ENCODE results near the gene PLCXD3.

The PLCXD3 gene

DNA sequence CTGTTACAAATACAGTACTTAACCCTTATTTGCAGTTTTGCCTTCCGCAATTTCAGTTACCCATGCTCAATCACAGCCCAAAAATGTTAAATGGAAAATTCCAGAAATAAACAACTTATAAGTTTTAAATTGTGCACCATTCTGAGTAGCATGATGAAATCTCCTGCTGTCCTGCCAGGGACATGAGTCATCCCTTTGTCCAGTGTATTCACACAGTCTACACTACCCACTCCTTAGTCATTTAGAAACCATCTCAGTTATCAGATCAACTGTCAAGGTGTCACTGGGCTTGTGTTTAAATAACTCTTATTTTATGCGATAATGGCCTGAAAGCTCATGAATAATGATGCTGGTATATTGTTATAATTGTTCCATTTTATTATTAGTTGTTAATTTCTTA is 95.8 kb downstream of the PLCXD3 start:
- DNase-seq (ENCODE audit: low read depth), result peak; percentile 61

DNA sequence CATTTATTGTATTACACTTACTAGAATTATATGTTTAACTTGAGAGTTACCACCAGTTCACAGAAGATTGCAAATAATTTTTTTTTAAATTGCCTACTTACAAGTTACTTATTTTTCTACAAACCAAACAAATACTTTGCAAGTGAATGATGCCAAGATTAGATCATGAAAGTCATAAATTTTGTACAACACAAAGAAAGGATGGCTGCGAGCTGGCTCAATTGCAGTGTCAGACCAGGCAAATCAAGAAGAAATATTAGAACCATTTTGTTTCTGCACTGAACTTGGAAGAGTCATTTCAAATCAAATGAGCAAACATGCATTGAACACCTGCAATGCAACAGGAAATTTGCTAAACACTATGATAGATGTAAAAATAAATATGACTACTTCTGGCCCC is 97.3 kb downstream of the PLCXD3 start:
- DNase-seq (ENCODE audit: low read depth), result peak; percentile 15

DNA sequence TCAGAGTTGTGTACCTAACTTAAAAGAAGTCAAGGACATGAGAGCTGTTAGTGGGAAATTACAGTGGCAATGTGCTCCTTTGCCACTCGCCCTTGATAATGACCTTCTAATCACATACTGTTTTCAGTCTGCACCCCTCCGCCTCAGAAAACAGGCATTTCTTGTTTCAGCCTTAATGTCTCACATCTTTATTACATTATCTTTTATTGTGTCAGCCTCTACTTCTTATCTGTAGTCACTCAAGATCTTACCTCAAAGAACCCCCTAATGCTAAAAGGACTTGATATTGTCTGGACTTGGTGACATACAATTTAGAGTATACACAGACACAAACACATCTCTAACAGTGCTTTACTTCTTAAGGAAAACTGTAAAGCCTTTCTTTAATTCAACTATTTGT is 97.9 kb downstream of the PLCXD3 start:
- DNase-seq (ENCODE audit: low read depth), result no peak

DNA sequence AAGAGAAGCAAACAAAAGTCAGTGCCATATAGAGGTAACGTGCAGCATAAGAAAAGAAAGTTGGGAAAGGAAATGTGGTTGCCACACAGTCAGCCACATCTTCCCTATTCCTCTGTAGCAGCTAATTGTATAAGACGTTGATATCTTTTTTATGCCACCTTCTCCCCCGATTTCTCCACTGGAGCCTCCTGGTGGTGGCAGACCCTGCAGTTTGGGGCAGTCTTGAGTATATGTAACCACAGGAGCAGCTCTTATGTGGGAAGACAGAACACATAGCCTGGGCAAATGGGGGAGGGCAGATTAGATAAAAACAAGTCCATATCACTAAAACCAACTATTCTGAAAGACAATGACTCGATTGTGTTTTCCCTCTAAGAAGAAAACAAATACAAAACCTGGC is 99.7 kb downstream of the PLCXD3 start:
- no peak for DNase-seq (ENCODE audit: low read depth)

DNA sequence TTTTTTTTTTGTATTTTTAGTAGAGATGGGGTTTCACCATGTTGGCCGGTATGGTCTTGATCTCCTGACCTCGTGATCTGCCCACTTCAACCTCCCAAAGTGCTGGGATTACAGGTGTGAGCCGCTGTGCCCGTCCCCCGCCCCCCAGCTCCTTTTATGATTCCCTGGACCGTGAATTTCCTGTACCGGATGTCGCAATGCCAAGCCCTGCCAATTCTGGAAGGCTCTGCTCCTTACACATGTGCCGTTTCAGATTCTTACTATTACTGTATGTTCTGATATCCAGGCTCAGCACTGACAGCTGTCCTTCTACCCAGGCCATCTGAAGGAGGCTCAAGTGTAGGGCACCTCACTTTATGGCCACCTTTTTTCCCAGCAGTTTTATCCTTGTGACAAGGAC is 100.1 kb downstream of the PLCXD3 start:
- no peak for DNase-seq (ENCODE audit: low read depth)

DNA sequence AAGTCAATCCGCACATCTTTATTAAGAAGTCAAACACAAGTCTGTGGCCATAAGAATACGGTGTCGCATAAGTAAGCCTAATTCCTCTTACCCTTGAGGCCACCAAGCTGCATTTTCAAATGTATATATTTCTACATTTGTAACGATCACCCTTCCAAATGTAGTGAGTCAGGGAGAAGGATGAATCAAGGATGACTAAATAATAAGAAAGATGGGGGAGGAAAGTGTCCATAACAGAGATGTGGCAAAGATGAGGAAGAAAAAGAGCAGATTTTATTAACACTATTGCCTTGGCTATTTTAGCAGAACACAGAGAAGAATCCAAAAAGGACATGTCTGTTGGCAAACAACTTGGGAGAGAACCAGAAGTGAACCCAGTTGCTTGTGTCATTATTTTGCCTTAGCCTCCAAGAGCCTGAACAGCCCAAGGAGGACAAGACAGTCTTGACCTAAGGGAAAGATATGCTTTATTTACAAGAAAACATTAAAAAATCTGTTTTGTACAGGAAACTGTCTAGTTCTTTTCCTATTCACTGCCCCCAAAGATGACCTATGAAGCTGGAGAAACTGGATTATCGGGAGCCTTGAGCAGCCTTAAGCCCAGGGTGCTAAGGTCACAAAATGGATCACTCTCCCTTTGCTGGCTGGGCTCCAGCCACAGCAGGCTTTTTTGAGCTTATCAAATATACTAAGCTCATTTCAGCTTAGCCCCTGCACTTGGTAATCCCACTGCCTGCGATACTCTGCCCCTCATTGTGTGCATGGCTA is 101.5 kb downstream of the PLCXD3 start:
- DNase-seq (ENCODE audit: low read depth), result no peak

DNA sequence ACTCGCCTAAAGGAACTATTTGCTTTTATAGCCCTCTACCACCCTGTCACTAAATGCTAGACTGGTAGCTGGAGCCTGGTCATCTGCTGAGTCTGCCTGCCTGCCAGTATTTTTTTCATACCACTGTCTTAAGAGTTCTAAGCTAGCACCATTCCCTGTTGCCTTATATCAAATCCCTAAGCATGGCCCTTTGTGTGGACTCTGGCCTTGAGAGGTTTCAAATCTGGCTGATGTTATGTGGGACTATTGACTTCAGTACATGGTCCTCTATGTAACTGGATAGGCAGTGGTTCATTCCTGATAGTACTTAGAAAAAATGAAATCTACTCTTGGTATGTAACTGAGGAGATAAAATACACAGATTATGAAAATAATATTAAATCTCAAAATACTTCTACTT is 103.5 kb downstream of the PLCXD3 start:
- no peak for DNase-seq (ENCODE audit: low read depth)

DNA sequence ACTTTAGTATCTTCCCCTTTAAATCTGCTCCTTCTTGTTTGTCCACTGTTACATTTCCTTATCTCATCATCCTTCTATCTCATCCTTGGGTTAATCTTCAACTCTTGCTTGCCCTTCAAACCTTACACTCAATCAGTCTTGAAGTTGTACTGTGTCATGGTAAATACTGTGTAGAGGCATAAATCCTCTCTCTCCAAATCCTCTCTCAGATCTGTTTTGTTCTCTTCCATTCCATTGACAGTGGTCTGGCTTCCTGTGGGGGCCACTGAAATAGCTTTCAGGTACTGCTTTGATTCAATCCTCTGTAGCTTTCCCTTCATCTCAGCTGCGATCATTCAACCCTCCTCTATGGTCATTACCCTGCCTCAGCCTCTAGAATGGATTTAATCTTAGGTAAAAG is 104.0 kb downstream of the PLCXD3 start:
- DNase-seq (ENCODE audit: low read depth), result no peak

DNA sequence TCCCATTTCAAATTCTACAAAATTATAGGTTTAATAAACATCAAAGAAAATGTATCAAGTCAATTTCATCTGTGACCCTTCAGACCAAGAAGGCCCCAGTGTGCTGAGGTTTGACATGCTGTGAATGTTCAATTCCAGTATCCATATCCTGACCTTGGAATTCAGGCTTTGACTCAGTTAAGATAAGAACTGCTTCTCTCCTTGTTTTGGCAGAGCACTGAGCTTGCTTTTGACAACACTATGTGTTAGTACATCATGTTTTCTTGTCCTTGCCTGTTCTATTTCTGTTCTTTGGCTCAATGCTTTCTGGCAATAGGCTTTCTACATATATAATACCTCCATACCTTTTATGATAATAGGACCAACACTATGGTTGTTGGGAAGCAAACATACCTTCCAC is 105.6 kb downstream of the PLCXD3 start:
- DNase-seq (ENCODE audit: low read depth), result no peak

DNA sequence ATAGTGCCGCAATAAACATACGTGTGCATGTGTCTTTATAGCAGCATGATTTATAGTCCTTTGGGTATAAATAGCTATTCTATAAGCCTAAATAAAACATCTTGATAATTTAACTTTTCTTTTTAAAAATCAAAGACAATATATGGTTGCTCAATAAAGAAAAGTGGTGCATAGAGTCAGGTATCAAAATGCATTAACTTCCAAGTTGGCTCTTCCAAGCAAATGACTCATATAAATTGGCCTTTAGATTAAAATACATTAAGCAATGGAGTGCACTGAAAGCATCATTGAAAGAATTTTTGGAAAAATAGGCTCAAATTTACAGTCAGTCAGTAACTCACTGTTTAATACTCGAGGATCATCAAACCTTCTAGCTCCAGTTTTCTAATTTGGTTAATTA is 106.6 kb downstream of the PLCXD3 start:
- DNase-seq (ENCODE audit: low read depth), result no peak

DNA sequence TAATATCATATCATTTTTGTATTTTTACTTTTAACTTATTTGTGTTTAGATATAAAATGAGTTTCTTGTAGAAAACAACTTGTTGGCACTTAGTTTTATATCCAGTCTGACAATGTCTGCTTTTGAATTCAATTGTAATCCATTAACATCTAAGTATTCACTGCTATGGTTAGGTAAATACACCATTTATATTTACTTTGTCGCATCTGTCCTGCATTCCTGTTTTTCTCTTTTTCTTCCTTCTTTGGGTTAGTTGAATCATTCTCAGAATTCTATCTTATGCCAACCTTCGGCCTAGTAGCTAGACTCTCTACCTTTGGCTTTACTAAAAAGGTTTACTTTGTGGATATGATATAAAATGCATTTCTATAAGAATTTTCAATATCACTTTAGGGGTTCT is 107.6 kb downstream of the PLCXD3 start:
- DNase-seq (ENCODE audit: low read depth), result no peak

DNA sequence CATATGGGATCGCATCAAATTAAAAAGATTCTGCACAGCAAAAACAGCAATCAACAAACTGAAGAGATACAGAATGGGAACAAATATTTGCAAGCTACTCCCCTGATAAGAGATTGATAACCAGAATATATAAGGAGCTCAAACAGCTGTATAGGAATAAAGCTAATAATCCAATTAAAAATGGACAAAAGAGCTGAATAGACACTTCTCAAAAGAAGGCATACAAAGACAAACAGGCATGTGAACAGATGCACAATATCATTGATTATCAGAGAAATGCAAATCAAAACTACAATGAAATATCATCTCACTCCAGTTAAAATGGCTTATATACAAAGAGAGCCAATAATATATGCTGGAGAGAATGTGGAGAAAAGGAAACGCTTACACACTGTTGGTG is 110.6 kb downstream of the PLCXD3 start:
- DNase-seq (ENCODE audit: low read depth), result no peak

DNA sequence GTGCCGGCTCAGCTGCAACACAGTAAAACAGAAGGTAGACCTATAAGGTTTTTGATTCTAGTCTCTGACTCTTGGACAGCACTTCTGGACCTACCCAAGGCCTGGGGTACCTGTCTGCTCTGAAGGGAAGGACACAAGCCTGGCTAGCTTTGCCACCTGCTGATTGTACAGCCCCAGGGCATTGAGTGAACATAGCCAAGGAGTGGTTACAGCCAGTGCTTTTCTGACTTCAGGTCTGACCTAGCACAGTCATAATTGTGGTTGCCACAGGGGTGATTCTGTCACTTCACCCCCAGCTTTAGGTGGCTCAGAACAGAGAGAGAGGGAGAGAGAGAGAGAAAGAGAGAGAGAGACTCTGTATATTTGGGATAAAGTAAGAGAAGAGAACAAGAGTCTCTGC is 118.4 kb downstream of the PLCXD3 start:
- DNase-seq (ENCODE audit: low read depth), result no peak

DNA sequence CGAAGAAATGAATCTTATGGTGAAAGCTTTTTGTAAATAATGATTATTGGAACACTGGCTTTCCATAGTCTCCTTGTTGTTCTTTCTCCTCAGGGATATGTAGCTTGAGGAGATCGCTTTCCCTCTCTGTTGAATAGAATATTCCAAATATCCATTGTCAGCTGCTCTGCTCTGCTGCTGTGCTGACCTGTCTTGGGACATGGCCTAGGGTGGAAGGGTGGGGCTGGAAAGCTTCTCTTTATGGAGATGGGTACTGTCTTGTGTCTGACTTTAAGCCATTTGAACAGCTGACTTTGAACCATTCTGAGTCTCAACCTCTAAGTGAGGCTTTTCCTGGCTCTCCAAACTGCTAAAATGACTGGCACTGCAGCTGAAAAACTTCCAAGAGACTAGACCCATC is 135.8 kb downstream of the PLCXD3 start:
- no peak for DNase-seq (ENCODE audit: low read depth)

DNA sequence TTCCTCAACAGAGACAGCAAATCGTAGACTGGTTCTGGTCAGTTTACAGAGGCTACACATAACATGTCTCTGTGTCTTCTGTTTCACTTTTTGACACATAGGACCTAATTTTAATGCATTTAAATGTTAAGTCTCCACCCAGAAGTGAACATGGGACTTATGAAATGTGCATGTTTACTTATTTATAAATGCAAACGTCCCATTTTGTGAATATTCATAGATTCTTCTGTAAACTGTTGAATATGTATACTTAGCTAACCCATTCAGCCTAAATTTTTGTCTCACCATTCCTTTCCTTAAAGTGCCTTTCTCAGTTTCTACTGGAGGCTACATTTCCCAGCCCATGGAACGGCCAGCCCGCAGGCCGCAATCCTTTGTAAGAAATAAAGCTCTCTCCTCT is 137.2 kb downstream of the PLCXD3 start:
- DNase-seq (ENCODE audit: low read depth), result no peak

DNA sequence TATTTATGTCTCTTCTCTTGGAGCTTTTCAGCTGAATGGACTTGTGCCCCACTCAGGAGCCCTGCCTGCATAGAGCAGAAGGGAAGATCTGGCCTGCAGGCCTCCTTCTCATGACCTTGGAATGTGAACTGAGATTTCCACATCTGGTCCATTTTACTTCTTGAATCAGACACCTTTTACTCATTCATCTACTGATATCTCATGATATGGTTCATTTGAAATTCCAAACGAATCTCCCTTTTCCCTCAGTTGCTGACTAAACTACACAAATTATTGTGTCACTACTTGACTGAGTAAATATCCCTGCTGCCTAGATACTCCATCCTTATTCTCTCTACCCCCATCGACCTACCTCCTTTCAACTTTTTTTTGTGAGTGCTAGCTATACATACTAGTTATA is 138.7 kb downstream of the PLCXD3 start:
- DNase-seq (ENCODE audit: low read depth), result peak; percentile 33

DNA sequence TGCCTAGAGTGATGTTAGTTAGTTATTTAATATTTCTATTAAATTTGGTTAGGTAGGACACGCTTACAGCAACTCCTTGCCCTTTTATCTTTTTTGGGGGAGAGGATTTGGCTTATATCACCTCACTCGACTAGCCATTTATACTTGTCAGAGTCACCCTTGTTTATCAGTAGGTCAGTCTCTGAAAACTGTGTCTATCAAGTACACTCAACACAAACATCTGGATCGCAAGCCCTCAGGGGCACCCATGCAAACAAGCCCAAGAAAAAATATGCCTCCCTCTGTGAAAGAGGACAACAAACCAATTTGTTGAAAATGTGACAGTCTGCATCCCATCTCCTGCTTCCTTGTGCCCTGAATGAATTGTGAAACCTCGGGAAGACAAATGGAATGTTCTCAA is 139.9 kb downstream of the PLCXD3 start:
- no peak for DNase-seq (ENCODE audit: low read depth)

DNA sequence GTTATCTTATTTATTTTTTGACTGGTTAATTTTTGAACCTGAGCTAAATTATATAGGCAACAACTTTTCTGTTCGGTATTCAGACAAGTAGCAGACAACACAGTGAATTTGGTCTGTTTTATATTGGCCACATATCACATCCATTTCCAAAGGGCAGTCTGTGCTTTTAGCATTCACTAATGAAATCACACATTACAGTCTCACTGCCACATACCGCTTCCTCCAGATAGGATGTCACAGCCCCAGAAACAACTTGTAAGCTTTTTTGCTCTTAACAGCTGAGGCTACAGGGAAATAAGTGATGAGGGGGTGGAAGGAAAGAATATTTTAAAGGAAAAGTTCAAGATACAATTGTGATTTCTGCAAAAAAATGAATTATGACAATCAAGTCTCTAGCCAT is 140.6 kb downstream of the PLCXD3 start:
- DNase-seq (ENCODE audit: low read depth), result no peak

DNA sequence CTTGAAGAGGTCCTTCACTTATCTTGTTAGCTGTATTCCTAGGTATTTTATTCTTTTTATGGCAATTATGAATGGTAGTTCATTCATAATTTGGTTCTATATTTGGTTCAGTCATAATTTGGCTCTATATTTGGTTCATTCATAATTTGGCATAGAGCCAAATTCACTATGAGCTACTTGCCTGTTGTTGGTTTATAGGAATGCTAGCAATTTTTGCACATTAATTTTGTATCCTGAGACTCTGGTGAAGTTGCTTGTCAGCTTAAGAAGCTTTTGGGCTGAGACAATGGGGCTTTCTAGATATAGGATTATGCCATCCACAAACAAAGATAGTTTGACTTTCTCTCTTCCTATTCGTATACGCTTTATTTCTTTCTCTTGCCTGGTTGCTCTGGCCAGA is 142.2 kb downstream of the PLCXD3 start:
- DNase-seq (ENCODE audit: low read depth), result no peak

DNA sequence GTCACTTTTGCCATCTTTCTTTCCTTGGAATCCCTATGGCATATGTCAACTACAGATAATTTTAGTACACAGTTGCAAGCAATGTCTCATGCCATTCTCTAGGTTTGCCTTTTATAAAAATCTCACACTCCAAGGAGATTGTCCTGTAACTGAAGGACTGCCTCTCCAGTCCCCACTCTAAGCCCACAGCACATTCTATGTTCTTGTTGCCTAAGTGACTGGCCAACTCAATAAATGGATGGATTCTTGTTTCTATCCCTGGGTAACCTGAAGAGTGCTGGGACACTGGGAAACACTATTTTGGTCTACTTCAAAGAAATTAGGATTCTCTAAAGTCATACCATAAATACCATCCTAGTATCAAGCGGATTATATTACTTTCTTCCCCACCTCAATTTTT is 145.0 kb downstream of the PLCXD3 start:
- no peak for DNase-seq (ENCODE audit: low read depth)

DNA sequence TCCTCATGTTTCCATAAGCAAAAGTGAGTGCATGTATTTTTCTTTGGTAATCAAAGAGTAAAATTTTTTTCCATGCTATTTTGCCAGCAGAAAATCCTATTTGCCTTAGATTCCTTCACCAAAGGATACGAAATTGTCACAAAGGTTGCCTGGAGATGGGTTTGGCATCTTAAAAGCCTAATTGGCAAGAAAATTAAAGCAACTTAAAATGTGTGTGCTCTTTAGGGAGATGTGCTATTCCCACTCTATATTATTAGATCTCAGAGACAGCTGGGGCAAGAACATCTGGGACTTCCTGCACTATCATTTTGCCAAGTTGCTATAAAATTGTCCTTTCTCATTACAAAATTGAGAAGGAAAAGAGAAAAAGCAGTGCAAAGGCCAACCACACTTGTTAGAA is 146.1 kb downstream of the PLCXD3 start:
- DNase-seq (ENCODE audit: low read depth), result no peak

DNA sequence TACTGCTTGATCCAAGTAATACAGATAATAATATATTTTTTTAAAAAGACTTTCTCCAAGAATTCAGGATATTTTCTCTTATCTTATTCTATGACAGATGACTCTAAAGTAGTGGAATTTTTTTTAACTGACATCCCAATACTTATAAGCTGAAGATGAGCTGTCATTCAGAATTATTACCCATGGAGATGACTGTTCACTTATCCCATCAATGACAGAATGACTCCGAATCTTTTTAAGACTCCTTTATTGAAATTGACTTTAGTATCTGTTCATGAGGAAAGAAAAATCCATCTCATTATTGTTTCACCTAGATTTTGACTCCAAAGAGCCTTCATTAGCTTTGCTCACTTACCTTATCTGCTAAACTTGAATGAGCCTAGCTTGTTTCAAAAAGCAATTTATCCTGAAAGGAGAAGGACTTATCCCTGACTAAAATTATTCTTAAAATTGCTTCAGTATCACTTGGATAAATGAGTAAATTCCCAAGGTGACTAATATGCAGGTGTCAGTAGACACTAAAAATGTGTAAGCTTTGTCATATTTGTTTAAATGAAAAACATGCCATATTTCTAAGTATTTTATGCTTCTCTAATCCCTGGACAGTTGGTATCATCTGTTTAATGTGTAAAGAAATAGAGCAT is 146.9 kb downstream of the PLCXD3 start:
- DNase-seq (ENCODE audit: low read depth), result no peak

DNA sequence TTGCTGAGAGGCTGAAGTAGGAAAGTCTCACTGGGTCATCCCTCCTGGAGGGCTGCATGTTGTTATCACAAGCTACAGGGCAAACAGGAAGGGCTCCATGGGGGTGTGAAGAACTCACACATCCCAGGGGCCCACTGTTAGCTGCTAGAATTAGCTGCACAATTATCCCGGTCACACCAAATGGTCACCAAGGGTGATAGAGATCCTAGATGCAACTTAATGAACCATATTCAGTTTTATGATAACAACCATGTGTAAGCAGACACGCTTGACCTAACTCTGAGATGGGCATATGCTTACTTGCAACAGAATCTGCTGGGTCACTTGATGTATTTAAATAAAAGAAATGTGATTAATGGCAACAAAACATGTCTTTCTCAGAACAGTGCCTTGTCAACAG is 153.6 kb downstream of the PLCXD3 start:
- DNase-seq (ENCODE audit: low read depth), result no peak

DNA sequence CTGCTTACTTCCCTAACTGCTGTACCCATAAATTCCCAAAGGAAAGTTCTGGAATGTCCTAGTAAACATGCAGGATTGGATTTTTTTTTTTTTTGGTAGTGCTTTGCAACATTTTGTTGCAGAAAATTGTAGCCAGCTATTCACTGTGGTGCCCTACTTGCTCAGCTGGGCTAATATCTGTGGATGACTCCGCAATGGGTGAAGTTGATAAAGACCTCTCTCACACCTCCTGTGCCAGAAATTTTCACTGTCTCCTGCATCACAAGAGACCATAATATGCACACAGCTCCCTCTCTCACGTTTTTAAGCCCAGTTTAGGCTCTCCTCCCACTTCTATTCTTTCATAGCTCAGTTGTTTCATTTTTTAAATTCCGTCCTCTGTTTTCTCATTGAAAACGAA is 160.6 kb downstream of the PLCXD3 start:
- no peak for DNase-seq (ENCODE audit: low read depth)
